HG03558 (cell line): ENCODE results near the gene CTNNAL1.
"Not testable (repeated sequence)": the region's sequence is repeated elsewhere in the genome, so short reads cannot be mapped to it uniquely, and the experiment has no call there.

Experiments used
- ATAC-seq: cut with Tn5 transposase; IDR thresholded peaks from one replicate; pipeline ENCODE4 v1.9.1; 2021; ENCODE audit warnings: moderate number of reproducible peaks; ENCODE audit not compliant: unreplicated experiment; ENCODE audit errors: extremely low read depth

Gene CTNNAL1

DNA sequence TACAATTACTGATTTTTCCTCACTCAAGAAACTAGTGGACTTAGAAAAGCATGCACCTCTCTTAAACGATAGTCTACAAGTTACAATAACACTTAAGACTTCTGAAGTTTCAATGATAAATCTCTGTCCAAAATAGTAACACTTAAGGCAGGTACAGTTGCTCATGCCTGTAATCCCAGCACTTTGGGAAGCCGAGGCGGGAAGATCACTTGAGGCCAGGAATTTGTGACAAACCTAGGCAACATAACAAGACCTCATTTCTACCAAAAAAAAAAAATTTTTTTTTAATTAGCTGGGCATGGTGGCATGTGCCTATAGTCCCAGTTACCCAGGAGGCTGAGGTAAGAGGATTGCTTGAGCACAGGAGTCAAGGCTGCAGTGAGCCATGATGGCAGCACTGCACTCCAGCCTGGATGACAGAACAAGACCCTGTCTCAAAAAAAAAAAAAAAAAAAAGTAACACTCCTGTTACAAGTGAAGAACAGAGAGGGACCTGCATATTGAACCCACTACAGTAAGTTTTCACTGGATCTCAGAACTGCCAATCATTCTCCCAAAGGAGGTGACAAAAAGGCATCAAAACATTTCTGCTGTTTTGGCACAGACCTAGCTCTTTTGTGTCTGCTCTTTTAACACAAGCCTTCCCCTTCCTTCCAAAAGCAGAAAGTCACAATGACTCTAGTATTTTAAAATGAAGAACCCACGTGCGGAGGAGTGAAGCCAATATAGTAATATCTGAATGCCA lies 75.6 kb downstream of the CTNNAL1 start:
- no peak for ATAC-seq

GRCh38 chr9:108934323-108934893 lies 78.9 kb downstream of the CTNNAL1 start, which contains the start of gene ABITRAM:
ABITRAM (plus strand) TSS chr9:108934400; CDS start chr9:108934487, 87 bp downstream.
- peak; percentile 49 for ATAC-seq

DNA sequence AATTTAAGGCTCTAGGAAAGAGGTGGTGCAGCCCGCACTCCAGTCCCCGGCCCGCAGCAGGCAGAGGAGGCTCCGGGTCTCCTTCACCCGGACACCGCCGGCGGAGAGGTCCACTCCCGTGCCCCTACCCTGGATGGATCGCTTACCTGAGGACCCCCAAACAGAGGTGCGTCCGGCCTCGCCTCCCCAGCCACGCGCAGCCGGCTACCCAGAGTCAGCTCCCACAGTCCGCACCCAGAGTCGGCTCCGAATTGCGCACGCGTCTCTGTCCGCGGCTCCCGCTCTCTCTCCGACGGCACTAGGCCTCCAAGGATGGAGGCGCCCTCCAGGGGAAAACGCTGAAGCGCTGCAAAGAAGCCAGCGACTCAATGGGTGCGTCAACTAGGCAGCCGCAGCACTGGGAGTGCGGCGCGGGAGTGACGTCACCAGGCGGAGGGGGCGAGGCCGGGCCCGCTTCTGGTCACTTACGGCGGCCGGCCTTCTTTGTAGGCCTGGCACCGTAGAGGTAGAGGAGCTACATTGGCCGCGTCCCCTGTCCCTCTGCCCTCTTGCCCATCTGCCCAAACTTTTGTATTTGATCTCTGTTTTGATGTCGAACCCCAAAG lies 79.5 kb downstream of the CTNNAL1 start, which contains the start of gene ELP1:
TSS of gene ELP1 (minus strand) at position 407 of the 605 bp plus-strand sequence. CDS start 2,978 bp downstream, outside the sequence.
- ATAC-seq: peak; percentile 74

GRCh38 chr9:108933231-108933717 lies 80.0 kb downstream of the CTNNAL1 start:
- ATAC-seq: no peak

GRCh38 chr9:108928386-108928785 lies 84.9 kb downstream of the CTNNAL1 start:
- ATAC-seq: no peak

DNA sequence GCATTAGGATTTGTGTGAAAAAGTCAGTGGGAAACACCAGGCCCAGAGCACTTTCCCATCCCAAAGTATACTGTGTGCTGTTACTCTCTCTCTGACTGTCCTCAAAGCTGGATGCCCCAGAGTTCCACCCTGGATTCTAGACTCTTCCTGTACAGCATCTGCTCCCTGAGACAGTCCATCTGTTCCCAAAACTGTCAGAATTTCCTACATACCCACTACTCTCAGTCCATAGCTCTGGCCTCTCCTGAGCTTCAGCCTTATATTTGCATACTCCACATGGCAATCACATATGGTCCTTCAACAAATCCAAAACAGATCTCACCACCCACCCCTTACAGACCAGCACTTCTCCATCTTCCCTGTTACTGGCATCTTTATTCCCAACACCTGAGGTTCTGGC lies 88.8 kb downstream of the CTNNAL1 start:
- ATAC-seq: no peak

- no peak for ATAC-seq
These were observed 92.1 kb downstream of the CTNNAL1 start for GRCh38 chr9:108921200-108921599.

- not testable (repeated sequence) for ATAC-seq
These were observed 92.9 kb downstream of the CTNNAL1 start for GRCh38 chr9:108920401-108920800.

- ATAC-seq: no peak
These were observed 93.8 kb downstream of the CTNNAL1 start for GRCh38 chr9:108919517-108919916.

DNA sequence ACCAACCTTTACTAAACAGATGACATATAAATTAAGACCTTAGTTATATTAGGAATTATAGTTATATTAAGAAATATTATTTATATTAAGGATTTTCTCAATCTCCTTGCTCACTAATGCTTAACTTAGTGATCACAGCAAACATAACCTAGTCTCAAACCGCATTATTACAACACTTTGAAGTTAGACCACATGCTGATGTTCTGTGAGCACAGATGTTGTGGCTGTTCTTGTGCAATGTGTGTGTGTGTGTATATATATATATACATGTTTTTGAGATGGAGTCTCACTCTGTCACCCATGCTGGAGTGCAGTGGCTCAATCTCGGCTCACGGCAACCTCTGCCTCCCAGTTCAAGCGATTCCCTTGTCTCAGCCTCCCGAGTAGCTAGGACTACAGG lies 99.9 kb downstream of the CTNNAL1 start:
- ATAC-seq: no peak

DNA sequence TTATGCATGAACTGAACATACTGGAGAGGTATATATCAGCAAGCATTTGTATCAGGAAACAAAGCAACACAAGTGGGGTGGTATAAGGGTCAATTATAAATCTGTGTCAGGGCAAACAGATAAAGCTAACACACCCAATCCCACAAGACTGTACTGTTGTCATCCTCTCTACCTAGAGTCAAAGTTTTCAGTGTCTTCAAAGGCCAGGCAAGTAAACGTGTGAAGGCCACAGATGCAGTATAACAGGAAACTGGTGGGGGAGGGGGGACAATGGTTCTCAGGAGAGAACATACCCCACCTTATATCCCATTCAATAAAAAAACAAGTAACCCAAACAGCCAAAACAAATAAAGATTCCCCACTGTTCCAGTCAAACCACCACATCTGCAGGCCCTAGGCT lies 101.5 kb downstream of the CTNNAL1 start:
- no peak for ATAC-seq

DNA sequence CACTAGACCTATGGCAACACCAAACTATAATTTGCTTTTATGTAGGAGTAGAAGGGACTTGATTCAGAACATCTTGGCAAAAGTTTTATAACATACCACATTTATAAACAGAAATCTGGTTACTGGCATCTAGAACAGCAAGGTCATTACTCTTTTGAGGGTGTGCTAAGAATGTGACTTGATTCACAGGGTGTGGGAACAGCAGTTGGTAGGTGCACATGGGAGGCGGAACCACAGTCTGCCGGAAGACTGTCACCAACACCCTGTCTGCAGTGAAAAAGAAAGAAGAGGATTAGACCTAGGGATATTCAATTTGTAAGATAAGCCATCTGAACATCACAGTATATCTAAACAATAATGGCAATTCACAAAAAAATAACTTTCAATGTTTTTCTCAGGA lies 102.4 kb downstream of the CTNNAL1 start:
- ATAC-seq: no peak

GRCh38 chr9:108910402-108910801 lies 102.9 kb downstream of the CTNNAL1 start:
- ATAC-seq: no peak

DNA sequence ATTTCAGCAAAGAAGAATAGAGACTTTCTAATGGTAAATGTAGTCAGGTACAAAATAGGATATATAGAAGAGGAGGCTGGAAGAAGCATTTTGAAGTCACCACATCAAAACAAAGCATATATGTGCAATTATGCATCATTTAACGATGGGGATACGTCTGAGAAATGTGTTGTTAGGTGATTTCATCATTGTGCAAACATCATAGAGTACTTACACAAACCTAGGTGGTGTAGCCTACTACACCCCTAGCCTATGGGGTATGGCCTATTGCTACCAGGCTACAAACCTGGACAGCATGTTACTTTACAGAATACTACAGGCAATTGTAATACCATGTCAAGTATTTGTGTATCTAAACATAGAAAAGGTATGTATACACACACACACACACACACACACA lies 107.8 kb downstream of the CTNNAL1 start:
- ATAC-seq: no peak

- no peak for ATAC-seq
These were observed 109.1 kb downstream of the CTNNAL1 start for GRCh38 chr9:108904161-108904560.

- ATAC-seq: no peak
These were observed 109.7 kb downstream of the CTNNAL1 start for GRCh38 chr9:108903420-108904103.

GRCh38 chr9:108900176-108900575 lies 113.1 kb downstream of the CTNNAL1 start:
- ATAC-seq: no peak

DNA sequence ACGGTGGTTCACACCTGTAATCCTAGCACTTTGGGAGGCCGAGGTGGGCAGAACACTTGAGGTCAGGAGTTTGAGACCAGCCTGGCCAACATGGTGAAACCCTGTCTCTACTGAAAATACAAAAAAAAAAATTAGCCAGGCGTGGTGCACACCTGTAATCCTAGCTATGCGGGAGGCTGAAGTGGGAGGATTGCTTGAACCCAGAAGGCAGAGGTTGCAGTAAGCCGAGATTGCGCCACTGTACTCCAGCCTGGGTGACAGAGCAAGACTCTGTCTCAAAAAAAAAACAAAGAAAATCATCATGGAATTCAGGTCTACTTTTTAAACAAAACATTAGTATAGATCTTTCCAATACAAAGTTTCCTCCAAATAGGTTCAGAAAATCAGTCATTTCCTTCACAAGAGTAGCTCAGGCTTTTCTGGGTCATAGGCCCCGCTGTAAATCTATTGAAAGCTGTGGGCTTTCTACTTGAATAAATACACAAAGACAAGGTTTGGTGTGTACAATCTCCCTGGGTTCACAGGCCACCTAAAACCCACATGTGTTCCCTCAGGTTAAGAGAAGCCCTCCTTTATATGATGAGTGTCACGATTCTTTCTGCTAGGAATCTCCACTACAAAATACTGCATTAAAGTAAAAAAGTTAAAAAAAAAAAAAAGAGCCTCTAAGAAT lies 114.1 kb downstream of the CTNNAL1 start:
- ATAC-seq: not testable (repeated sequence)

DNA sequence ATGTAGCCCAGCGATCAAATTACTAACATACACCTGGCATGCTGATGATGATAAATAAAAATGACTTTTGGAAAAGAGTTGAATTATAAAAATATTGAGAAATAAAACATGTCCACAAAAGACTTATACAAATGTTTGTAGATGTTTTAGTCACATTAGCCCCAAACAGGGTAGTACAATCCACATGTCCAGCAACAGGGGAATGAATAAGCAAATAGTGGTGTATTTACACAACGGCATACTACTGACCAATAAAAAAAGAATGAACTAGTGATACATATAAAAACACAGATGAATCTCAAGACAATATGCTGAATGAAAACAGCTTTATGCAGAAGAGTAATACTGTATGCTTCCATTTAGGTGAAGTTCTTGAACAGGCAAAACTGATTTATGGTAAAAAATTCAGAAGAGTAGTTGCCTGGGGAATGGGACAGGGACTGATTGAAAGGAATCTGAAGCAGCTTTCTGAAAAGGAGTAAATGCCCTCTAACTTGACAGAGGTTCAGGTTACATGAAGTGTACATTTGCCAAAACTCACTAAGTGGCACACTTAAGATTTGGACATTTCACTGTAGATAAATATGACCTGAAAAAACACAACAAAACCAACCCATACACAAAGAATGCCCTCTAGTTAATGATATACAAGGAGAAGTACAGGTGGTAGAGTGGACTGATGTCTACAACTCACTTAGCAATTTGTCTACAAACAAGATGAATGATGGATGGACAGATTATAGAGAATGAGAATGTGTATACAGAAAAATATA lies 115.8 kb downstream of the CTNNAL1 start:
- no peak for ATAC-seq
